NCI-H2196 (cell line): Measurements from ENCODE around the gene TPR.

Source experiments
- DNase-seq: peaks from one replicate; lab custom pipeline; 2025; ENCODE audit not compliant: unreplicated experiment; lab: John Stamatoyannopoulos, UW

TPR gene

DNA sequence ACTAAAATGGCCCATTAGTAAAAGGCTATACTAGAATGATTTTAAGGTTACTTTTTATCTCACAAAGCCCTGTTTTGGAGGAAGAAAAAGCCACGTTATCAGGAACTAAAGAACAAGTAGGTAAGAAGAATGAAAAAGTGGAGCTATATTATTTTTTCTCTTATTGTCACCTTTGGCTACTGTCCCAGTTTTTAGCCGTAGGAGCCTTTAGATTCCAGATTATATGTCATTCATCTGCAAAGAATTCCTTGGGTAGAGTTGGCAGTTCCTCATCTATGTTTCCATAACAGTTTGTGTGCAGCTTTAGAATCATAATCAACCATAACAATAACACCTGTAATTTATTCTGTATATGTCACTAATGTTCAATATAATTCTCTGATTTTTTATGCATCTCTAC is 83.8 kb downstream of the TPR start:
- no peak for DNase-seq

DNA sequence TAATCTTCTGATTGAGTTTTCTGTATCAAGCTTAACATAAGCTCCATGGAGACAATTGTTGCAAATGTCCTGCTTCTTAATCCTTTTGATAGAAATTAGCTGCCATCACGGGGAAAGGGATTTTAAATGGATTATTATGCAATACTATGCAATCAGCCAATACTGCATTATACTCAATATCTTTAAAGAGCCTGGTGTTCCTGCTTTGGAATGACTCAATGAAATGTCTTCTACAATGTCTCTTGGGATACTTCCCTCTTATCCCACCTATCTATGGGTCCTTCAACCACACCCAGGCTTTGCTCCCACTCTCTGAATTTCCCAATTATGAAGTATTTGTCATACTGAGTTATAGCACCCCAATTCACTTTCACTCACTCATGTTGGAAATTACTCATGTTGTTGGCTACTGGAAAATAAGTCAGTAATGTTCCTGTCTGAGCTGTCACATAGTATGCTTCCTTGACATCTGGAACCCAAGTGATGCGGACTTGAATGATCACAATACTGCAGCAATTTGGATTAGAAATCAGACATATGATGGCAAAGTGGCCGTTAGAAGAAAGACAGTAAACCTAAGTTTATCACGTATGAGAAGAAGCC is 85.0 kb downstream of the TPR start:
- no peak for DNase-seq

DNA sequence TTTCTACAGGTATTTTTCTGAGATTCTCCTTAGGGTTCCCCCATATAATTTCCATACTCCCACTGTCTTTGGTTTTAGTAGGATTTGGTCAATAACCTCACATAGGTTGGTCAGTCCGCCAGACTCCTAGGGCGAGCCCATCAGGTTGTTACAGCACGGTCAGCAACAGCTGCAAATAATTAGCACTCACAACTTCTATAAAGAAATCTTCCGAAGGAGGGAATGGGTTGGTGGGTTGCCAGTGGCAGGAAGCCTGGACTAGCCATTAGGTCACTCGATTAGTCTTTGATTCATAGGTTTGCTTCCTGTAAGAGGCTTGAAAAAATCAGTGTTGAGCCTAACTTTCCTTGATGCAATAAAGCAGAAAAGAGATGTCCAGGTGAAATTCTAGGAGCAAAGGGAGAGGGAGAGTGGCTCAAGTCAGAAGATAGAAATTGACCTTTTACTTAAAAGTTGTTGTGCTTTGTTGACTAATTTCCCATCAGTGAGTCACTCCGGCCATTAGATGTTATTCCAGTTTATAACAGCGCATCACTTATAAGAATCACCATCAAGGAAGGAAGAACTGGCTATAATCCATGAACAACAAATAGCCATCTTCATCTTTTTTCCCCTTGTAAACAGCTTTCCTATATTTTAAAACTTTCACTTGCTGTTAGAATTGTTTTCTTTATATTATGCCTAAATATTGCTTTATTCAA is 88.3 kb downstream of the TPR start:
- DNase-seq: no peak

DNA sequence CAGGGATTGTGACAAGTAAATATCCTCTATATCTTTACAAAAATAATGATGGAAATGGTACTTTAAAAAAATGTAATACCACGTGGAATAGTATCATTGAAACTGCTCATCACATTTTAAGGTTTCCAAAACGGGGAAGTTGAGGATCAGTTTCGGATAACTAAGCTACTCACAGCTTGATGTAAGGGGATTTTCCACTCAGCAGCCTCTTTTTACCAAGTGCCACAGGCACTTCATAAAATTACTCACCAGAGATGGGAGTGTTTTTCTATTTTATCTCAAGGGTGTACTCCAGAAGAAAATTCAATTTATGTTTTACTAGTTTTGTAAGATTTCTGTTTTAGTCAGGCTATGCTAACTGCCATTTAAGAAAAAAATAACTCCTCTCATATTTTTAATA is 91.7 kb downstream of the TPR start:
- DNase-seq: no peak

DNA sequence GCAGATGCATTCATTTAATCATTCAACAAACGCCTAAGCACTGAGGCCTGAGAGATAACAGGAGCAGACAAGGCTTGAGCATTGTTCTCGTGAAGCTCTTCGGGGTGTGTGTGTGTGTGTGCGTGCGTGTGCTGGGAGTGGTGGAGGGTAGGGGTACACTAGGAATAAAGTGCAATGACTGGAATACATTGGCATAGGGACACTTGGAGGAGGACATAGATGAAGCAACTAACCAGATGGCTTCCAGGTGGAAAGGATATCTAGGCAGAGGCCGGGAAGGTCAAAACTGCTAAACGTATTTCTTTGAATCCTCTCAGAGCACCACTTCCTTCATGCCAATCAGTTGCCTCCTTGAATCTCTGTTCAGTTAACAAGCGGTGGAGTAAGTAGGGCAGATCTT is 92.6 kb downstream of the TPR start:
- DNase-seq: no peak

DNA sequence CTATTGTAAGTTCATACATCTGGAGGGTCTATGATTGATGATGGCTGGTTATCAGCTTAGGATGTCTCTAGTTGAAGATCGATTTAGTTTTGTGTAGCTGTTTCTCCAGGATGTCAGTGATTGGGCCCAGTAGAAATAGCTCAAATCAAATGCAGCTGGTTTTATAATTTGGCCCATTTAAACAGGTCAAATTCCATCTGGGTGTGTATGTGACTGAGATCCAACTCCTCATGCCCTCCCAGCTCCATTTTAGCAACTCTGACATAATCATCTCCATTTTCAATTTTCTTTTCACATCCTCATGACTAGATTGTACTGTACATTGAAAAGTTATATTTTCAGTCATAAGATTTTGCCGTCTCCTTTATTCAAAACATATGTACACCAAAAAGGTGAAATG is 99.2 kb downstream of the TPR start:
- no peak for DNase-seq

DNA sequence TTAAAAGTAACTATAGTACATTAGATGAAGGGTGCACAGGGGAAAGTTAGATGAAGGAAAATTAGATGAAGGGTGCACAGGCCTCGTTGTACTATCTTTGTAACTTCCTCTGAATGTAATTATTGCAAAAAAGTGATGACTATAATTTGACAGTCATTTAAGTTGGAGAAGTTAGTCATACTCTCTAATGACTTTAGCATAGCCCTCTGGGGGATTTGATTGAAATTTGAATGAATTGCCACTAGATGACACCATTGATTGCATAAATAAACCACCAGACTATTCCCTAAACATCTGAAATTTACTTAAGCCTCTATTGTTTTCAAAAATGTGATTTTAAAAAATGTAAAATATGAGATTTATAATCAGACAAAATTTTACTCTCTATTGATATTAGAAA is 102.6 kb downstream of the TPR start:
- DNase-seq: no peak

DNA sequence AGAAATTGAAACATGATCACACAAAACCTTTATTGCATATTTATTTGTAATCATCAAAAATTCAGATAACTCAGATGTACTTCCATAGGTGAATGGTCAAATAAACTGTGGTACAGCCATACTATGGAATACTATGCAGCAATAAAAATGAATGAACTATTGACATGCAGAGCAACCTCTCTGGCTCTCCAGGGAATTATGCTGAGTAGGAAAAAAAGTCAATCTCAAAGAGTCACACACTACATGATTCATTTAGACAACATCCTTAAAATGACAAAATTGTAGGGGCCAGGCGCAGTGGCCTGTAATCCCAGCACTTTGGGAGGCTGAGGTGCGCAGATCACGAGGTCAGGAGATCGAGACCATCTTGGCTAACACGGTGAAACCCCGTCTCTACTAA is 104.0 kb downstream of the TPR start:
- no peak for DNase-seq
